HG03066 (cell line): ENCODE measurements around the gene PCBD2.
"Not testable (repeated sequence)": the region's sequence is repeated elsewhere in the genome, so short reads cannot be mapped to it uniquely, and the experiment has no call there.

Experiments used
- ATAC-seq: cut with Tn5 transposase; IDR thresholded peaks from one replicate; pipeline ENCODE4 v1.9.1; 2021; ENCODE audit warnings: low read depth; ENCODE audit not compliant: unreplicated experiment

The PCBD2 gene

DNA sequence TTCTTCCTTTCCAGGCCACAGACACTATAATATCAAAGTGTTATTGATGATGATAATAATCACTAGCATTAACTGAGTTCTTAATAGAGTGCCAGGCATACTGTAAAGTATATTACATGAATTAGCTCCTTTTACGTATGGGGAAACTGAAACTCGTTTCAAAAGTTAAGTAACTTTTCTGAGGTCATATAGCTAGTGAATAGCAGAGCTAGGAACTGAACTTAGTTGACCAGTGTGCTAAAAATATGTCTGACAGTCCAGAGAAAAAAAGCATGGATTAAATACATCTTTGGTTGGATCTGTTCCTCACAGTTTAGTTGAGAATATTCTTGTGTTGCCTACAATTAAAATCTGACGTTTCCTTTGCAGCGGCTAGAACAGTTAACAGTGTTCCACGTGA, 44.4 kb downstream of the PCBD2 start:
- no peak for ATAC-seq

DNA sequence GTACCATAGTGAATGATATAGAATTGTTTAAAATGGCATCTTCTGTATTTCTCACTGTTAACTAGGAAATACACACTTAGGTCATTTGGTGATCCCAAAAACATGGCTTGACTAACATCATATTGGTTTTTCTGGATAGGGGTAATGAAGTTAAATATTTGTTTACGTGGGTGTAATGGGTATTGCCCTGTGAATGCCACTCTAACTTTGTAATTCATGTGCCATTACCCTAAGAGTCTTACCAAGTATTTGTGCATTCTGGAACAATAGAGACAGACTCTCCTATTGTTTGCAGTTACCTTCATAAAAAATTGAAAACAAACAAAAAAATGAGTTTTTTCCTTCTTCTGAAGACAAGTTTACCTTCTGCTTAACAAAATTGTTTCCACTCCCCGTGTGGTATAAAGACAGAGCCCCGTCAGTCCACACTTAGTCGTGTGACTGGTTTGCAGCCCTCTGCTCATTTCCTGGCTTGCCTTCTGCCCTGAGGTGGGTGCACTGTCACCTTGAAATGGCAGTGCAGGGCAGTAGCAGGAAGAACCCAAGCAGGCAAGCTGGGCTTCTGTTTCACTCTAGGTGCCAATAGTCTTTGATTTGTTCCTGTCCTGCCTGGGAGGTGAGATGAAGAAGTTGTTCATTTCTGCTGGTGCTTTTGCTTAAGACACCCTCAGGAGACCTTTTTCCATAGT, 53.1 kb downstream of the PCBD2 start:
- no peak for ATAC-seq

DNA sequence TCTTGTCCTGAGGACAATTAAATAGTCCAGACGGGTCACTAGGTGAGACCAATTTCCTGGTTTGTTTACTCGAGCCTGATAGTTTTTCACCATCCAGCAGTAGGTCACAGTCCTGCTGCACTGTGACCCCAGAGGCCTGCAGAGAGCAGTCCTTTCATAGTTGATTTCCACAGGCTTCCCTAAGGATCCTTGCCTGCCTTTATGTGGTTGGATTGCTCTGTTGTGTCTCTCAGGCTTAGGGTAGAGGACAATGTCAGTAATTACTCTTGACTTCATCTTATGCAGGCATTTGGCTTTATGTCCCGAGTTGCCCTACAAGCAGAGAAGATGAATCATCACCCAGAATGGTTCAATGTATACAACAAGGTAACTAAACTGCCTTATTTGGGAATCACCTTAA, 53.8 kb downstream of the PCBD2 start:
- ATAC-seq, result no peak

DNA sequence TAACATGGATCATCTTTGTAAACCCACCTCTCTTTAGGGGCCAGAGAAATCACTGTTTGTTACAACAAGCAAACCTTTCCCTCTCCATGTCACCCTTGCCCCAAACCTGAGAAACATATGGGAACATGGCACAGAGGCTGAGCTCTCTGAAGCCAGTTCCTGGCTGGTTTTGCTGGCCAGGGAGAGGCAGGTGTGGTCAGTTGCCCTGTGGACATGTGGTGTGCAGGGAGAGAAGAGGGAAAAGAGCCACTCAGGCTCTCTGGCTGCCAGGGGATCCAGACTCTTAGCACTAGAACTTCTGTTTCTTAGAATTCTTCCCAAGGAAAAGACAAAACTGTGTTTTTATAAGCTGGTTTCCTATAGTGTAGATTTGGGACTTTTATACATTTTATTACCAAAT, 58.2 kb downstream of the PCBD2 start:
- ATAC-seq, result no peak

DNA sequence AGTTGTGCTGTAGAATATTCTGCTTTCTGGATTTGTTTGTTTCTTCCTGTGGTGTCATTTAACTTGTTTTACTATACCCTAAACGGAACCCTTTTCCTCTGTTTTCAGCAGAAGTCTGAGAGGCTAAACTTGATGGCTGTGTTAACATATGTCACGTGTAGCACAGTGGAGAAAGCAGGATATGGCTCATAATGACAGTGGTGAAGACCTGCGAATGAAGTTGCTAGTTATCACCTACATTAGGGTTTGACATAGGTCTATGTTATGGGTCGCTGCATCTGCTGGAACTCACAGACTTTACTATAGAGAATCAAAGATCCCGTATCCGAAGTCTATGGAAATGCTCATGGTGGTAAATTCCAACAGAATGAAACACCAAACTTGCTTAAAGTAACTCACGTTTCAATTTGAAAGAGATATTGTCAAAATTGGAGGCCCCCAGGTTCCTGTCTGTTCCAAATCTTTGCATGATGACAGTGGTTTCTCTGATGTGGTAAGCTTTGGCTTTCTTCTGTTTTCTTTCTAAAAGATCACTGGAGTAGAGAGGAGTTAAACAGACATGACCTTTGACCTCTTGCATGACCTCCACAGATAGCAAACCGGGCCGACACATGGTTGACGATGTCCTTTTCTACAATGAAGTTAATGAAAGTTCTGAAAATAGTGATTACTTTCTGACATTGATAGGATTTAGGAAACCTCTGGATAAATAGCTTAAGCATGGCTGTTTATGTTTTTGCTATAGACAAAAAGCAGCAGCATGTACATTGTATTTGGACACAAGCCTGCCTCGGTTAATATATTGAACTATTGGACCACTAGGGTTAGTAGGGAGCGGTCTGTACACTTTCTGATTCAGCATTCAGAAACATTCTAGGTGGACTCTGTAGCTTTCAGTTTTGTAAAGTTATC, 59.7 kb downstream of the PCBD2 start:
- ATAC-seq, result no peak

DNA sequence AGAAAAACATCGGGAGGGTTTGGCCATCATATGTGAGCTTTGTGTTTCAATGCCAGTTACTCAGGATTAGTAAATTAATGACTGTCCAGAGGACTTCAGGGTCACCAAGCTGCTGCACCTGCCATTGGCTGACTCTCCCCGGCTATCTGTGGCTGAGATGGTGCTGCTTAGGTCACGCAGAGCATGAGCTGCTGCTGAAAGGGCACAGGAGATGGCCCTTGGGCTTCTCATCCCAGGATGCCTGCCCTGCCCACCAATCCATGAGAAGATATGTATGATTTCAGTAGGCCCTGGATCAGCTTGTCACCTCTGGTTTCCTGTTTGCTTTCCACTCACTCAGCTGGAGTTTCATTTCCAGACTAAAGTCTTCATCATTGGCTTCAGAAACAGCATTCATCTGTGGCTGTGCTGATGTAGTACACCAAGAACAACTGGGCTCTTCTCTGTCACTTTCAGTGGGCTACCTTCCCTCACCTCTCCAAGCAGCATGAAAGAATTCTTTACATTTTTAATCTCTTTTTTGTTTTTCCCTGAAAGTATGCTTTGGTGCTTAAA, 60.4 kb downstream of the PCBD2 start:
- no peak for ATAC-seq

DNA sequence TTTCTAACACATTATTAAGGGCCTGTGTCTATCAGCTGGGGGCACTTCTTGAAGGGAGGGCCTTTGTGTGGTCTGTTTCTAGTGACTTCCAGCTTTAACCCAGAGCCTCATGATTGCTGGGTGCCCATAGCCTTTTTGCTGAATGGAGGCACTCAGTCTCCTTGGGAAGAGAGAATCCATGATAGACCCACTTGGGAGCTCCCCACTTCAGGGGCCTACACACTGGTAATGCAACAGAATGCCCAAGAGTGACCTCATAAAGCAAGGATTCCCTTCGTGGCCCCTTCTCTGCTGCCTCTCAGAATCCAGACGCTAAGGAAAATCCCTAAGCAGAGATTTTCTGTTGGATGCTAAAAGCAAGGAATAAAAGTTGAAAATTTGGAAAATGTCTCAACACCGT, 62.7 kb downstream of the PCBD2 start, which contains the start of gene CATSPER3:
CATSPER3 (plus strand) TSS at position 301 of the 400 bp plus-strand sequence; CDS start at position 386, 85 bp downstream.
- no peak for ATAC-seq

DNA sequence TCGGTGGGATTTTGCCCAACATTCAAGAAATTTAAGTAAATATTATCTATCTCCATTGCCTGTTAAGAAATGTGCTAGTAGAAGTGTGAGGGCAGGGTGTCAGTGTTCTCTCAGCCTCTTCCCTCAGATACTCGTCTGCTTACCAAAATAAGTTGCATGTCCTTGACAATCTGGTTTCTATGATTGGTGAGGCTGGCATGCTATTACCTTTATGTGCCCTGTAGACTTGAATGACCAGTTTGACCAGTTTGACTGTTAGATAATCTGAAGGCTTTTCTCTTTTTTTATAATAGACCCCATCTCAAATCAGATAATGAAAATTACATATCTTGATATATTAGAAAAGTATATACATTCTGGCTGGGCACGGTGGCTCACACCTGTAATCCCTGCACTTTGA, 63.1 kb downstream of the PCBD2 start:
- ATAC-seq, result no peak

DNA sequence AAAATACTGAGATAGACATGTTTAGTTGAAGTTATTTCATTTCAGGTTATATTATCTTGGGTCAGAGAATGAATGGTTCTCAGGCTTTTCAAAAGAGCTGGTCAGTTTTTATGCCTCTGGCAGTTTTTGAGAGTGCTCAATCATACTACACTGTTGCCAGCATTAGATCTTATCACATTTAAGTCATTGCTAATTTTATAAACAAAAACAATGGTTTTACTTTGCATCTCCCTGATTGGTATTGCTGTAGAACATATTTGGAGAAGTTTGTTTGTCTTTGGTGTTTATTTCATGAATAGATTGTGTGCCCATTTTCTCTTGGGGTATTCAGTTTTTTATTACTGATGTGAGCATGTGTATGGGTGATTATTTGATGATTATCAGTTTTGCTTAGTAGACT, 64.2 kb downstream of the PCBD2 start:
- ATAC-seq, result no peak

DNA sequence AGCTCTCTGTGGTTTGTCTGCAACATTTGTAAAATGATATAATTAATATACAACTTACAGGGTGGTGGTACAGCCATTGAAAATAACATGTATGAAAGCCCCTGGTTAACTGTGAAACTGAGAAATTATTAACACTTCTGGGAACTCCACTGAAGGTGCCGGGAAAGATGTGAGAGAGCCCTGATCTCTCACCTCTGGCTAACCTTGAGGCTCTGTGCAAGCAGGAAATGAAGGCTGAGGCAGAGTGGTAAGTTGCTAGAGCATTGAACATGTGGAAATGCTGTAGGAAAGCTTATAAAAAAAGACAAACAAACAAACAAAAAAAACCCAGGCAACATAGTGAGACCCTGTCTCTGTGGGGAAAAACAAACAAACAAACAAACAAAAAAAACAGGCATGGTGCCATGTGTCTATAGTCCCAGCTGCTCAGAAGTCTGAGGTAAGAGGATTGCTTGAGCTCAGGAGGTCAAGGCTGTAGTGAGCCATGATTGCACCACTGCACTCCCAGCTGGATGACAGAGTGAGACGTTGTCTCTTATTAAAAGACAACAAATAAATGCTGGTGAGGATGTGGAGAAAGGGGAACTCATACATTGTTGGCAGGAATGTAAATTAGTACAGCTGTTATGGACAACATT, 70.3 kb downstream of the PCBD2 start:
- no peak for ATAC-seq

DNA sequence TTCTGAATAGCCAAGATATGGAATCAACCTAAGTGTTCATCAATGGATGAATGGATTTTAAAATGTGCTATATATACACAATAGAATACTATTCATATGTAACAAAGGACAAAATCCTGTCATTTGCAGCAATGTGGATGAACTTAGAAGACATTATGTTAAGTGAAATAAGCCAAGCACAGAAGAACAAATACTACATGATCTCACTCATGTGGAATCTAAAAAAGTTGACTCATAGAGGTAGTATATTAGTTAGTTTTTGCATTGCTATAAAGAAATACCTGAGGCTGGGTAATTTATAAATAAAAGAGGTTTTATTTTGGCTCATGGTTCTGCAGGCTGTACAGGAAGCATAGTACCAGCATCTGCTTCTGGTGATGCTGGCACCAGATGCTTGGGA, 70.9 kb downstream of the PCBD2 start:
- no peak for ATAC-seq

DNA sequence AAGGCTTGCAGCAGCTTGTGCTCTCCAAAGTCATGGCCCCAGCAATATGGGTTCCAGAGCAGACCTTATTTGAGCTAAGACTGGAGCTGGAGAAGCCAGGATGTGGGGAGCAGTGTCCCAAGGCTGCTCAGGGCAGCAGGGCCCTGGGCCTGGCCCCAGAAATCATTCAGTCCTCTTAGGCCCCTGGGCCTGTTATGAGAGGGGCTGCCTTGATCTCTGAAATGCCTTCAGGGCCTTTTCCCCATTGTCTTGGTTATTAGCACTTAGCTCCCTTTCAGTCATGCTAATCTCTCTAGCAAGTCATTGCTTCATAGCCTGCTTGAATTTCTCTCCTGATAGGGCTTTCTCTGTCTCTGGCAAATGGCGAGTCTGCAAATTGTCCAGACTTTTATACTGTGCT, 71.9 kb downstream of the PCBD2 start:
- no peak for ATAC-seq

DNA sequence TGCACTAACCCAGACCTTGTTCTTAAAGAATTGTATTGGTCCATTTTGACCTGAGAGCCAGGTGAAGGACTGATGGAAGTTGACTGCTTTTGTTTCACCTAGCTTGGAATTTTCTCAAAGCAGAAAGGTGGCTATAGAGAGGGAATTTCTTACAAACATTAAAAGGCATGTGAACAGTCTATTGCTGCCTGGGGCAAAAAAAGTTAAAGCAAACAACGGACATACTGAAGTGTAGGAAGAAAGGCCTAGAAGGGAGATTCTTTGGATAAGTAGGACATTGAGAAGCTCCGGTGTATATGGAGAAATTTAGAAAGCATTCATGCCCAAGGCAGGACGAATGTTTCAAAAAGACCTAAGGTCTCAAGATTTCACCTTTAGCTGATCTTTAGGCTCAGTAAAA, 74.5 kb downstream of the PCBD2 start:
- no peak for ATAC-seq

DNA sequence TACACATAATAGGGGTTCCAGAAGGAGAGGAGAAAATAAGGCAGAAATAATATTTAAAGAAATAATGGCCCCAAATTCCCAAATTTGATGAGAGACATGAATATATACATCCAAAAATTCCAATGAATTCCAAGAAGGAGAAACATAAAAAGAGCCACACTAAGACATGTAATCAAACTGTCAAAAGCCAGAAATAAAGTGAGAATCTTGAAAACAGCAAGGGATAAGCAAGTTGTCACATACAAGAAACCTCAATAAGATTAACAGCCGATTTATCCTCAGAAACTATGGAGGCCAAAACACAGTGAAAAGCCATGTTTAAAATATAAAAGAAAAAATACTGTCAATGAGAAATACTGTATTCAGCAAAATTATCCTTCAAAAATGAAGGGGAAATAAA, 77.3 kb downstream of the PCBD2 start:
- no peak for ATAC-seq

DNA sequence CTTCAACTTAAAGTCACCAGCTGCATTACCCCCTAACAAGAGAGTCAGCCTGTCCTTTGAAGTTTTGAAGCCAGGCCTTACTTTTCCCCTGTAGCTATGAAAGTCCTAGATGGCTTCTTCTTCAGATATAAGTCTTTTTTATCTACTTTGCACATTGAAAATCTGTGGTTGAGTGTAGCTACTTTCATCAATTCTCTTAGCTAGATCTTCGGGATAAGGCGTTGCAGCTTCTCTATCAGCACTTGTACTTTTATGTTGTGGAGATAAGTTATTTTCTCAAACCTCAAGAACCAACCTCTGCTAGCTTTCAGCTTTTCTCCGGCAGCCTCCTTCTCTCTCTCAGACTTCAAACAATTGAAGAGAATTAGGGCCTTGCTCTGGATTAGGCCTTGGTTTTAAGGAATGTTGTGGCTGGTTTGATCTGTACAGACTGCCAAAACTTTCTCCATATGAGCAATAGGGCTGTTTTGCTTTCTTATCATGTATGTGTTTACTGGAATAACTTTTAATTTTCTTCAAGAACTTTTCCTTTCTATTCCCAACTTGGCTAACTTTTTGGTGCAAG, 84.4 kb downstream of the PCBD2 start:
- ATAC-seq, result no peak

DNA sequence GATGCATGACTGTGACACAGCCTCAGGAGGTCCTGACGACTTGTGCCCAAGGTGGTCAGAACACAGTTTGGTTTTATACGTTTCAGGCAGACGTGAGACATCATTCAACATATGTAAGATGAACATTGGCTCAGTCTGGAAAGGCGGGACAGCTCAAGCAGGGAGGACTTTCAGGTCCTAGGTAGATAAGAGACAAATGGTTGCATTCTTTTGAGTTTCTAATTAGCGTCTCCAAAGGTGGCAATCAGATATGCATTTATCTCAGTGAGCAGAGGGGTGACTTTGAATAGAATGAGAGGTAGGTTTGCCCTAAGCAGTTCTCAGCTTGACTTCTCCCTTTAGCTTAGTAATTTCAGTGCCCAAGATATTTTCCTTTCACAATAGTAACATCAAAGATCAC, 85.3 kb downstream of the PCBD2 start:
- ATAC-seq, result not testable (repeated sequence)

DNA sequence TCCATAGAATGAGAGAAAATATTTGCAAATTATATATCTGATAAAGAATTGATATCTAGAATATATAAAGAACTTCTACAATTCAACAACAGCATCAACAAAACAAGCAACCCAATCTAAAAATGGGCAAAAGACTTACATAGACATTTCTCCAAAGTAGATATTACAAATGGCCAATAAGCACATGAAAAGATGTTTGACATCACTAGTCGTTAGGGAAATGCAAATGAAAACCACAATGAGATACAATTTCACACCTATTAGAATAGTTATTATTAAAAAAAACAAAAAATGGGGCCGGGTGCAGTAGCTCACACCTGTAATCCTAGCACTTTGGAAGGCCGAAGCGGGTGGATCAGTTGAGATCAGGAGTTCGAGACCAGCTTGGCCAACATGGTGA, 87.2 kb downstream of the PCBD2 start:
- ATAC-seq, result no peak

DNA sequence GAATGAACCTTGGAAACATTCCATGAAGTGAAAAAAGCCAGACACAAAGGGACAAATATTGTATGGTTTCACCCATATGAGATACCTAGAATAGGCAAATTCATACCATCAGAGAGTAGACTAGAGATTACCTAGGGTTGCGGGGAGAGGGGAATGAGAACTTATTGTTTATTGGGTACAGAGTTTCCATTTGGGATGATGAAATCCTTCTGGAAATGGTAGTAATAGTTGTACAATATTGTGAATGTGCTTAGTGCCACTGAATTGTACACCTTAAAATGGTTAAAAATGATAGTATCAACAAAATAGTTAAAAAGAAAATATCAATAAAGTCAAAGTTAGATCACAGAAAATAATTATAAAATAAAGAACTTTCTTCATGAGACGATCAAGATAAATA, 88.2 kb downstream of the PCBD2 start:
- ATAC-seq, result no peak

DNA sequence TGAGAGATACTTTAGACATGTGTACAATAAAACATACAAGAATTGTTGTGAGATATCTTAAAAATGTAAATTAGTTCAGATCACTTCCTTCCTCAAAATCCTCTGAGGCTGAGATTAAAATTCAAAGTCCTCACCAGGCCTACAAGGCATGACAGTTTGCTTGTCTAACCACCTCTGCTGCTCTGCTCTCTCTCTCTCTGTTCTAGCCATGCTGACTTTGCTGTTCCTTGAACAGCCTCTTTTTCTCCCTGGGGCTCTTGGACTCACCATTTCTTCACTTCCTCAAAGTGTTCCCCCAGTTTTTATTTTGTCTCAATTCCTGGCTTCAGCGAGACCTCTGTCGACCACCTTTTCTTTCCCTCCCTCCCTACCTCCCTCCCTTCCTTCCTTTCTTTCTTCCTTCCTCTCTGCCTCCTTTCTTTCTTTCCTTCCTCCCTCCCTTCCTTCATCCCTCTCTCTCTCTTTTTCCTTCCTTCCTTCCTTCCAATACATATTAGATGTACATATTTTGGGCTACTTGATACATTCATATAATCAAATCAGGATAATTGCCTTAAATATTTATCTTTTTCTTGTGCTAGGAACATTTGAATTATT, 89.7 kb downstream of the PCBD2 start:
- no peak for ATAC-seq

DNA sequence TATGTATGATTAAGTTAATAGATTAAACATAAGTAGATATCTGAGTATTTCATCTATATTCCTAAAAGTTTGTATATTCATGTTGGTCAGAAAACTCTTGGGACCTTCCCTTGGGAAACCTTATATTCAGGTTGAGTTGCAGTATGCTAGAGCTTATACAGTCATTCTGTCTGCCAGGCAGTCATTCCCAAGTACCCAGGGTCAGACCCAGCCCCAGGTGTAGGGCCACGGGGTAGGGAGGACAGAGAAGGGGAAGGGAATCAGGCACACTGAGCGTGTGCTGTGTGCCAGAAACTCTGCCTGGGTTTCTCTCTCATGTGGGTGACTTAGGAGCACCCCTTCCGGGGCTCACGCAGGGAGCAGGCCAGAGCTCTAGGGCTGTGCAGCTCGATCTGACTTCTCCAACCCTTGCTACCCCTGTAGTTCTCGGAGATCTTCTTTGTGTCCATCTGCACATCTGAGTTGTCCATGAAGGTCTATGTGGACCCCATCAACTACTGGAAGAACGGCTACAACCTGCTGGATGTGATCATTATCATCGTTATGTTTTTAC, 91.0 kb downstream of the PCBD2 start:
- no peak for ATAC-seq
